ENCODE results near the gene ITPKA.

Gene ITPKA

GRCh38 chr15:41466711-41467110 is 27.0 kb upstream of the ITPKA start:
- TF ChIP-seq POLR2AphosphoS5 (IDR thresholded peaks at IDR 0.05; ENCODE audit: low read depth, low read length) (no peak), FOXP2 (optimal IDR thresholded peaks at IDR 0.05; ENCODE audit: borderline replicate concordance, extremely low read depth, extremely low read length, insufficient read depth) (no peak), SIN3A (IDR thresholded peaks at IDR 0.05; ENCODE audit: borderline replicate concordance, insufficient read depth, low read length) (no peak), REST (IDR thresholded peaks at IDR 0.05; ENCODE audit: insufficient read depth in 1 of 2, low read depth in 2 of 2, low read length in 2 of 2) (no peak), TAF1 (IDR thresholded peaks at IDR 0.05; ENCODE audit: borderline replicate concordance, insufficient read depth, low read length) (no peak)

GRCh38 chr15:41473418-41473817 is 20.3 kb upstream of the ITPKA start:
- TF ChIP-seq POLR2AphosphoS5 (IDR thresholded peaks at IDR 0.05; ENCODE audit: low read depth, low read length) = no peak
- no peak for TF ChIP-seq SIN3A (IDR thresholded peaks at IDR 0.05; ENCODE audit: borderline replicate concordance, insufficient read depth, low read length)
- TF ChIP-seq TAF1 (IDR thresholded peaks at IDR 0.05; ENCODE audit: borderline replicate concordance, insufficient read depth, low read length) = no peak
- TF ChIP-seq FOXP2 (optimal IDR thresholded peaks at IDR 0.05; ENCODE audit: borderline replicate concordance, extremely low read depth, extremely low read length, insufficient read depth) = no peak
- no peak for TF ChIP-seq REST (IDR thresholded peaks at IDR 0.05; ENCODE audit: insufficient read depth in 1 of 2, low read depth in 2 of 2, low read length in 2 of 2)

- TF ChIP-seq POLR2AphosphoS5 (IDR thresholded peaks at IDR 0.05; ENCODE audit: low read depth, low read length) (no peak), FOXP2 (optimal IDR thresholded peaks at IDR 0.05; ENCODE audit: borderline replicate concordance, extremely low read depth, extremely low read length, insufficient read depth) (no peak), REST (IDR thresholded peaks at IDR 0.05; ENCODE audit: insufficient read depth in 1 of 2, low read depth in 2 of 2, low read length in 2 of 2) (no peak)
These were observed 19.2 kb upstream of the ITPKA start for GRCh38 chr15:41474436-41474835.

- TF ChIP-seq POLR2AphosphoS5 (IDR thresholded peaks at IDR 0.05; ENCODE audit: low read depth, low read length) (no peak), TAF1 (IDR thresholded peaks at IDR 0.05; ENCODE audit: borderline replicate concordance, insufficient read depth, low read length) (no peak), FOXP2 (optimal IDR thresholded peaks at IDR 0.05; ENCODE audit: borderline replicate concordance, extremely low read depth, extremely low read length, insufficient read depth) (no peak), SIN3A (IDR thresholded peaks at IDR 0.05; ENCODE audit: borderline replicate concordance, insufficient read depth, low read length) (no peak), REST (IDR thresholded peaks at IDR 0.05; ENCODE audit: insufficient read depth in 1 of 2, low read depth in 2 of 2, low read length in 2 of 2) (no peak)
These were observed 18.7 kb upstream of the ITPKA start for GRCh38 chr15:41474941-41475340.

- TF ChIP-seq TAF1 (IDR thresholded peaks at IDR 0.05; ENCODE audit: borderline replicate concordance, insufficient read depth, low read length) (no peak), POLR2AphosphoS5 (IDR thresholded peaks at IDR 0.05; ENCODE audit: low read depth, low read length) (no peak), FOXP2 (optimal IDR thresholded peaks at IDR 0.05; ENCODE audit: borderline replicate concordance, extremely low read depth, extremely low read length, insufficient read depth) (no peak), SIN3A (IDR thresholded peaks at IDR 0.05; ENCODE audit: borderline replicate concordance, insufficient read depth, low read length) (no peak), REST (IDR thresholded peaks at IDR 0.05; ENCODE audit: insufficient read depth in 1 of 2, low read depth in 2 of 2, low read length in 2 of 2) (no peak)
These were observed 17.1 kb upstream of the ITPKA start for GRCh38 chr15:41476416-41477048.
